GM06990 (cell line): Measurements from ENCODE around the gene GPX2.

Experiments used
- DNase-seq: peaks from one replicate; pipeline ENCODE4 v3.0.0-alpha.2; 2011; ENCODE audit not compliant: insufficient read length; ENCODE audit errors: extremely low read depth
- H3K27me3 ChIP-seq: replicated peaks from 2 replicates; pipeline ENCODE4 v1.6.0; 2011; ENCODE audit warnings: low read length; ENCODE audit not compliant: control insufficient read depth, insufficient read depth
- H3K36me3 ChIP-seq: 2 replicates; pipeline ENCODE4 v1.5.1; 2011; ENCODE audit warnings: low read length; ENCODE audit not compliant: control insufficient read depth, insufficient read depth
- H3K4me3 ChIP-seq: replicated peaks from 2 replicates; pipeline ENCODE4 v1.5.1; 2011; ENCODE audit warnings: low read depth, mild to moderate bottlenecking, control low read depth, low read length
- TF ChIP-seq, protein P1 (sequence below): IDR thresholded peaks from 2 replicates; pipeline ENCODE4 v1.5.1; 2011; ENCODE audit warnings: low read length, control low read depth, mild to moderate bottlenecking, inconsistent platforms; ENCODE audit not compliant: insufficient read depth, poor library complexity, severe bottlenecking

The GPX2 gene

DNA sequence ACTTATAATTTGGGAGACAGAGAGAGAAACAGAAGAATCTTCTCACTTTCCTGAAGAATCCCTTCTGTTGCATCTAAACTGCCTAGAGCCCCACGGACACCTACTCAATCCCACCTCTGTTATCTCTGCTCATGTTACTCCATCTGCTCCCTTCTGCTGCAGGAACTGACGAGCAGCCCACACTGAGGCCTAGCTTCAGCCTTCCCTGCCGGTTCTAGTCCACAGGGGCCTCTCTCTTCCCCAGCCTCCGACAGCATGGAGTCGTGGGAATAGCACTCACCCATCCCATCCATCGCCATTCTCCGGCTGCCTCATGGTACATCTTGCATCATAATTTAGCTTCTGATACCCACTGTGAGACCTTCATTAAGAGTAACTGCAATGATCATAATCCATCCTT, 25.6 kb upstream of the GPX2 start:
- H3K4me3 ChIP-seq: no peak overlapping the region
- no peak for DNase-seq
- H3K36me3 ChIP-seq: no peaks in the 10 kb centered on the region; the same call in 1 of the 2 replicates
- H3K27me3 ChIP-seq: no peaks in the 10 kb centered on the region; the same call in 1 of the 2 replicates
- TF ChIP-seq, protein P1, sequence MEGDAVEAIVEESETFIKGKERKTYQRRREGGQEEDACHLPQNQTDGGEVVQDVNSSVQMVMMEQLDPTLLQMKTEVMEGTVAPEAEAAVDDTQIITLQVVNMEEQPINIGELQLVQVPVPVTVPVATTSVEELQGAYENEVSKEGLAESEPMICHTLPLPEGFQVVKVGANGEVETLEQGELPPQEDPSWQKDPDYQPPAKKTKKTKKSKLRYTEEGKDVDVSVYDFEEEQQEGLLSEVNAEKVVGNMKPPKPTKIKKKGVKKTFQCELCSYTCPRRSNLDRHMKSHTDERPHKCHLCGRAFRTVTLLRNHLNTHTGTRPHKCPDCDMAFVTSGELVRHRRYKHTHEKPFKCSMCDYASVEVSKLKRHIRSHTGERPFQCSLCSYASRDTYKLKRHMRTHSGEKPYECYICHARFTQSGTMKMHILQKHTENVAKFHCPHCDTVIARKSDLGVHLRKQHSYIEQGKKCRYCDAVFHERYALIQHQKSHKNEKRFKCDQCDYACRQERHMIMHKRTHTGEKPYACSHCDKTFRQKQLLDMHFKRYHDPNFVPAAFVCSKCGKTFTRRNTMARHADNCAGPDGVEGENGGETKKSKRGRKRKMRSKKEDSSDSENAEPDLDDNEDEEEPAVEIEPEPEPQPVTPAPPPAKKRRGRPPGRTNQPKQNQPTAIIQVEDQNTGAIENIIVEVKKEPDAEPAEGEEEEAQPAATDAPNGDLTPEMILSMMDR: no peak

DNA sequence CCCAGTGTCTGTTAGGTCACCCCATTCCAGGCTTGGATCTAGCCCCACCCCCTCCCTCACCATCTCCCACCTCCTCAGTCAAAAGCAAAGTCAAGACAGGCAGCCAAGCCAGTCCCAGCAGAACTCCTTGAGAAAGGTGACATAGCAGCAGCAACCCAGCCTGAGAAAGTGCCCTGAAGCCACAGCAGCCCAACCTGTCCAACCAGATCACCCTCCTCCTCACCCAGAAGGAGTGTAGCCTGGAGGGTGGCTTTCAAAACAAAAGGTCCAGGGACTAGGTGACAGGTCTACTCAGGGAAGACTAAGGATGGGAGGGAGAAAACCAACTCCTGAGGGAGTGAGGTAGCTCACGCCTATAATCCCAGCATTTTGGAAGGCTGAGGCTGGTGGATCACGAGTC, 24.4 kb upstream of the GPX2 start:
- H3K27me3 ChIP-seq: no peaks in the 10 kb centered on the region
- no peak for DNase-seq
- TF ChIP-seq, protein P1: no peak

DNA sequence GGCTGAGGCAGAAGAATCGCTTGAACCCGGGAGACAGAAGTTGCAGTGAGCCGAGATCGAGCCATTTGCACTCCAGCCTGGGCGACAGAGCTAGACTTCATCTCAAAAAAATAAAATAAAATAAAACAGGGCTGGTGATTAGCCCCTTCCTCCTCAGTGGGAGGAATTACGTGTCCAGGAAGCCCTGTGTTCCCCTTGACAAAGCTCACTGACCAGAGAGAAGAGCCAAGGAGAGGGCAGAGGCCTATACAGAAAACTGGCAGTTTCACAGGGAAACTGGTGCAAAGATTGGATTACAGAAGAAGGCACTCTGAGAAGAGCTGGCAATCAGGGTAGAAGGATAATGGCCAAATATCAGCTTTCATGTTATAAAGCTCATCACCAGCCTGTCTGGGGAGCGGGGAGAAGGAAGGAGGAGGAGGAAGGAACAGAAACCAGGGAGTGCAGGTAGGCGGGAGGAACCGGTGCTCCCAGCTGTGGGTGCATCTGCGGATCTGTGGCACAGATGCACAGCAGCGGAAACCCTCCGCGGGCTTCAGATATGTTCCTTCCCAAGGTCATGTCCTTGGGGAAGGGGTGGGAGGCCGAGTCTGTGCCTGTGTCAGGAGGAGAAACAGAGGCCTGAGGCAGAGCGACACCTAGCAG, 22.9 kb upstream of the GPX2 start:
- H3K27me3 ChIP-seq: no peaks in the 10 kb centered on the region
- TF ChIP-seq, protein P1: no peak
- no peak overlapping the region for H3K4me3 ChIP-seq
- no peak for DNase-seq
- H3K36me3 ChIP-seq: no peaks in the 10 kb centered on the region; the same call in 1 of the 2 replicates

More for the DNA sequence above, 24.4 kb upstream of the GPX2 start:
- no peaks in the 10 kb centered on the region; the same call in 1 of the 2 replicates for H3K36me3 ChIP-seq
- H3K4me3 ChIP-seq: no peak overlapping the region

DNA sequence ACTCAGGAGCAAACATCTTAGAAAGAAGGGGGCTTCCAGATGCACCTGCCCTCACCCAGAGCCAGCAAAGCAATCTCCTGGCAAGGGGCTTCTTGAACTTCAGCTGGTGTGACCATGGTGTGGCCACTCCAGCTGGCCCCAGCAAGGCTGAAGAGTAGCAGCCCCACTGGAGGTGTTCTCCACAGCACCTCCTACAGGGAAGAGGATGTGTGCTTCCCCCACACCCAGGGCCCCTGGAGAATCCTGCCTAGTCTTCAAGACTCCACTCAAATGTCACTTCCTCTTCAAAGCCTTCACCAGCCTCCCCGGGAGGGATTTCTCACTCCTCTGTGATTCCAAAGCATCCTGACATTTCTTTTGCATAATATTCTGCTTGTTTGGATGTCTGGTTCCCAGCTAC, 21.1 kb upstream of the GPX2 start:
- no peaks in the 10 kb centered on the region for H3K27me3 ChIP-seq
- H3K4me3 ChIP-seq: no peak overlapping the region
- DNase-seq: no peak
- TF ChIP-seq, protein P1: peak; percentile 25
- H3K36me3 ChIP-seq: no peaks in the 10 kb centered on the region; the same call in 1 of the 2 replicates

DNA sequence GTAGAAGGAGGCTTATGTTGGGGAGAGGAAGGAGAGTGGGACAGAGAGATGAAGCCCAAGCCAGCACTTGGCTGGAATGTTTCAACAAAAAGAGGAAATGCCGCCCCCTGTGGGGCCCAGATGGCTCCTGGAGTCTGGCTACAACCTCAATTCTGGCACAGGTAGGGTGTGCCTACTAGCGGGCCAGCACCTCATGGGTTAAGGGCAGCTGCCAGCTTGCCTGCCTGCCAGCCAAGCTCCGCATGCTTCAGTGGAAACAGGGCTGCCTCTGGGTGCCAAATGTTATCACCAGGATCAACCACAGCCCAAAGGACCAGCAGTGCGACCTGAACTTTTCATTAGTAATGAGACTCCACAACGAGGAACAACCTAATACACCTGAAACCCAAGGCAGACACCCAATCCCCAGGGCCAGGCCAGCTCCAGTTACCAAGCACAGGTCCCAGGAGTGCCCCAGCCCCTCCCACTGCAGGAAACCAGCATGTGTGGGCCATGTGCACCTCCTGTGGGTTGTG, 18.3 kb upstream of the GPX2 start:
- Histone ChIP-seq H3K36me3 (no peaks in the 10 kb centered on the region), H3K4me3 (no peak overlapping the region), H3K27me3 (no peaks in the 10 kb centered on the region)
- no peak for DNase-seq
- TF ChIP-seq, protein P1: peak; percentile 13
